Muscle of leg (tissue), 11 donors: Measurements from ENCODE around the gene CYTH1. TPM values are rescaled to one million over a fixed set of nuclear protein-coding genes. Genes with fewer than 3 reads are reported as not detected.

ENCODE experiments used
- DNase-seq: peaks from one replicate; pipeline ENCODE4 v3.0.0; 2013
- H3K27ac ChIP-seq: one replicate; pipeline ENCODE4 v1.5.1; 2013; ENCODE audit warnings: mild to moderate bottlenecking, low read length, control low read depth
- H3K27me3 ChIP-seq: one replicate; pipeline ENCODE4 v1.6.1; 2013; ENCODE audit warnings: low read length; ENCODE audit not compliant: control insufficient read depth, insufficient read depth
- H3K36me3 ChIP-seq: one replicate; pipeline ENCODE4 v1.6.1; 2013; ENCODE audit warnings: low read length; ENCODE audit not compliant: control insufficient read depth, insufficient read depth
- H3K4me1 ChIP-seq: one replicate; pipeline ENCODE4 v1.6.1; 2013; ENCODE audit warnings: low read length; ENCODE audit not compliant: control insufficient read depth, insufficient read depth
- H3K4me3 ChIP-seq: one replicate; pipeline ENCODE4 v1.5.1; 2013; ENCODE audit warnings: low read length, control low read depth
- H3K9me3 ChIP-seq: replicated peaks from 2 replicates; pipeline ENCODE4 v1.6.1; 2013; ENCODE audit warnings: low read depth, low read length; ENCODE audit not compliant: control insufficient read depth
- WGBS: methylation state at CpG from one replicate; pipeline ENCODE4 v1.1.5; 2013; ENCODE audit warnings: missing lambda C conversion rate; ENCODE audit not compliant: insufficient coverage; 5-methylcytosine and 5-hydroxymethylcytosine counted together
- polyA plus RNA-seq, 8 donors: library from polyadenylated mRNA; unstranded; fragments of 120-200 nt; gene quantifications; one replicate each; pipeline versions ENCODE4 v1.2.1 to v1.2.3, GENCODE V29; 2013; ENCODE audit warnings: inconsistent platforms in 1 of 8, low replicate concordance in 1 of 8; ENCODE audit not compliant: insufficient read length in 8 of 8, insufficient read depth in 1 of 8
- total RNA-seq: library from RNA; stranded (reverse); fragments of 120-200 nt; gene quantifications from one replicate; pipeline ENCODE4 v1.2.4, GENCODE V29; 2013

Gene CYTH1
- total and polyA plus RNA-seq, 9 donors, result 17.3 to 26.9 (median 21.1) TPM

DNA sequence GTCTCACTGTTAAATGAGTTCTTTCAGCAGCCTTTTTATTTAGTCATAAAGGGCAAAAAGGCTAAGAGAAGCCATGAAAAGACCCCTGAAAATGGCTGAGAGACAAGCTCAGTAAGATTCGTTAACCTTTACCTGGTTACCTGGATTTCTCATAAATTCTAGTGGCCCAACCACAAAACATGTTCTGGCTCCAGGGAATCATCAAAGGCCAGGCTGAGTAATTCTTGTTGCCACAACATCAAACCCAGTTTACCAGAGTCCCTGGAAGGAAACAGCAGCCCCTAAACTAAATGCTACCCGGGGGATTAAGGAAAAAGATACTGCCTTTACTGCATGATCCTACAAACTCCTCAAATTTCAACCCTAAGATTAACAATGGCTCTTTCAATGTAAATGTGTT lies 15.8 kb downstream of the CYTH1 start:
- peak overlapping the region; percentile 59 for H3K27ac ChIP-seq
- no CpG with 5 or more reads among the region's 2 CpGs for WGBS

DNA sequence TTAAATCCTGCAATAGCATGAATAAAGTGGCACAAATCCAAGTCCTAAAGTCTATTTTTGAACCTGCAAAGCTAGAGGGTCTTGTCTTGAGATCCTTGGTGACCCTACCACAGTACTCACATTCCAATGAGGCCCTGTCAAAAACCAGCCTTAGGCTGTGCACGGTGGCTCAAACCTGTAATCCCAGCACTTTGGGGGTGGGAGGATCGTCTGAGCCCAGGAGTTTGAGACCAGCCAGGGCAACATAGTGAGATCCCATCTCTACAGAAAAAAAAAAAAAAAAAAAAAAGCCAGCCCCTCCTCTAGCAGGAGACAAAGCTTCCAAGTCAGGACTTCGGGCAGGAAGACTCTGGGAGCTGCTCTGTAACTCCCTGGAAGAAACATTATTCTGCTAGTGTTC lies 16.3 kb downstream of the CYTH1 start:
- Histone ChIP-seq H3K4me3 (no peak overlapping the region), H3K27me3 (no peaks in the 10 kb centered on the region), H3K36me3 (no peaks in the 10 kb centered on the region), H3K4me1 (peaks cover 40% of the 10 kb centered on the region), H3K27ac (peak overlapping the region; percentile 59), H3K9me3 (peaks cover 2% of the 10 kb centered on the region)
- no peak for DNase-seq
- no CpG with 5 or more reads among the region's 3 CpGs for WGBS

More for the DNA sequence above, 15.8 kb downstream of the CYTH1 start:
- H3K4me3 ChIP-seq, result no peak overlapping the region
- peaks cover 2% of the 10 kb centered on the region for H3K9me3 ChIP-seq
- H3K4me1 ChIP-seq, result peaks cover 40% of the 10 kb centered on the region
- H3K36me3 ChIP-seq, result no peaks in the 10 kb centered on the region
- no peaks in the 10 kb centered on the region for H3K27me3 ChIP-seq
- no peak for DNase-seq

- peaks cover 40% of the 10 kb centered on the region for H3K4me1 ChIP-seq
- no peak for DNase-seq
- no peaks in the 10 kb centered on the region for H3K36me3 ChIP-seq
- peaks cover 2% of the 10 kb centered on the region for H3K9me3 ChIP-seq
- WGBS, result 87% methylated on average over 8 of the region's 8 CpGs
- no peak overlapping the region for H3K27ac ChIP-seq
- no peaks in the 10 kb centered on the region for H3K27me3 ChIP-seq
- H3K4me3 ChIP-seq, result no peak overlapping the region
These were observed 17.2 kb downstream of the CYTH1 start for GRCh38 chr17:78764871-78765270.

GRCh38 chr17:78763561-78763960 lies 18.5 kb downstream of the CYTH1 start:
- DNase-seq, result no peak
- 100% methylated on average over 2 of the region's 3 CpGs for WGBS
- H3K27me3 ChIP-seq, result no peaks in the 10 kb centered on the region

GRCh38 chr17:78761789-78762406 lies 20.2 kb downstream of the CYTH1 start:
- Histone ChIP-seq H3K4me1 (peaks cover 32% of the 10 kb centered on the region), H3K9me3 (peaks cover 2% of the 10 kb centered on the region), H3K27me3 (no peaks in the 10 kb centered on the region), H3K27ac (peak overlapping the region; percentile 76), H3K36me3 (no peaks in the 10 kb centered on the region), H3K4me3 (no peak overlapping the region)
- DNase-seq, result no peak
- WGBS, result no CpG with 5 or more reads among the region's 5 CpGs

More at GRCh38 chr17:78763561-78763960, 18.5 kb downstream of the CYTH1 start:
- no peak overlapping the region for H3K27ac ChIP-seq
- no peak overlapping the region for H3K4me3 ChIP-seq
- H3K9me3 ChIP-seq, result peaks cover 2% of the 10 kb centered on the region
- H3K36me3 ChIP-seq, result no peaks in the 10 kb centered on the region
- peaks cover 45% of the 10 kb centered on the region for H3K4me1 ChIP-seq

- no peak for DNase-seq
- Histone ChIP-seq H3K9me3 (peaks cover 2% of the 10 kb centered on the region), H3K36me3 (no peaks in the 10 kb centered on the region), H3K4me1 (peaks cover 16% of the 10 kb centered on the region), H3K27ac (peak overlapping the region; percentile 60), H3K4me3 (no peak overlapping the region), H3K27me3 (no peaks in the 10 kb centered on the region)
- WGBS, result no CpG with 5 or more reads among the region's 5 CpGs
These were observed 22.1 kb downstream of the CYTH1 start for GRCh38 chr17:78759969-78760352.

DNA sequence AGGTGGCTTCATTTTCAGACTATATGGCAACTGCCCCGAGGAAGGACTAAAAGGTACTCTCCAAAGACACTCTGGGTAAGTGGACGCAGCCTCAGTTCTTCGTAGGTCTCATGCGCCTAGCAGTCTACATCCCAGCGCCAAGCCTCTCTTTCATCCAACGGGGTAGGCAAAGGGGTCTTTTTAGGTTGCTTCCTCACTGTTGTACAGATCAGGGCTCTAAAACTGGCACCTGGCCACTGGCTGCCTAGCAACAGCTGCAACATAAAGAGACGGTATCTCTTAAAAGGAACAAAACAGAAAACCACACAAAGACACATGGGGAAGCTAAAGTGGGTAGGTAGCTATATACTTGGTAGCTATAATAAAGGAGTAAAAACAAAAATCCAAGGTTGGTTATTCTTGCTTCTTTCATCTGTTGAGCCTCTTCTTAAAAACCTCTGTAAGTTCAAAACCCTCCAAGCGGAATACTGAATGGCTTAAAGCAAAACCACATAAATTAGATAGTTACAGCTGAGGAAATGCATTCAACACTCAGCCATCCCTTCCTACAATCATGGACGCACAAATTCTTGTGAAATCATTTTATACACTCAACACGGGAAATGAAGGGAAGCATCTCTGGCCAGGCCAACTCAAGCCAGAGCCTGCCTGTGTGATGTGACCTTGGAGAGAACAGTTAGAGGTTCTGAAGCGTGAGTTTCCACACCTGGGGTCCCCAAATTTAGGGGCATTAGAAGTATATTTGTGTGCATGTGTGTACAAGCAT lies 22.7 kb downstream of the CYTH1 start:
- peak; percentile 88 for DNase-seq
- Histone ChIP-seq H3K27me3 (no peaks in the 10 kb centered on the region), H3K9me3 (peaks cover 2% of the 10 kb centered on the region), H3K36me3 (no peaks in the 10 kb centered on the region), H3K4me3 (no peak overlapping the region), H3K27ac (peak overlapping the region; percentile 60), H3K4me1 (peaks cover 15% of the 10 kb centered on the region)
- whole genome bisulfite sequencing, result 90% methylated on average over 2 of the region's 11 CpGs

DNA sequence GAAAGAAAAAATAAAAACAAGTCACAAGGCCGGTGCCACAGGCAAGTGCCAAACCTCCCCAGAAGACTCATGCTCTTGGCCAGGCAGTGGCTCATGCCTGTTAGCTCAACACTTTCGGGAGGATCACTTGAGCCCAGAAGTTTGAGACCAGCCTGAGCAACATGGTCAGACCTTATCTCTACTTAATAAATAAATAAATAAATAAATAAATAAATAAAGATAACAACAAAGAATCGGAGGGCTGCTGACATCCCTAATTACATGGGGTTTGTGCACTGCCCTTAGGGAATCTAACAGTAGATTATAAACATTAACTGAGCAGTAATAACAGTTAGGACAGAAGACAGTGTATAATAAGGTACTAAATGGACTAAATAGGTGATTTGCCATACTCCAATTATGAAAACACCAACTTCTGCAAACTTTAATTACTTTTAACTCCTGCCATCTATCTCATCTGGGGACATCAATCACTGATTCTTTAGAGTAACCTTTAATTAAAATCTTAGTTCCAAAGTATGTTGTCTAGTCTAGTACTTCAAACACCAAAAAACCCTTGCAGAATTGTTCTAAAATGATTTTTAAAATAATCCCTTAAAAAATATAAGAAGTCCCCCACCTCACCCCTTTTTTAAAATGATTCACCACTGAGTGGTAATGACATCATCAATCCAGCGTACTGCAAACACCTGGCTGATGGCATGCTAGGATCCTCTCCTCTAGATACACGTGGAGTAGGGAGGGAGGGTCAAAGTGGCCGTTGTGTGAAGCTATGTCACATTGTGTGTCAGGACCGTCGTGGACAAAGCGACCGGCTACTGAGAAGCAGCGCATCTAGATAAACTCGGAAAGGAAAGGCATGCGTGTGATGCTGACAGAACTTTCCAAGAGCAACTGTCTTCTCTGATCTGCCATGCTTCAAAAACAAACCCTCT lies 28.5 kb downstream of the CYTH1 start:
- Histone ChIP-seq H3K4me1 (peaks cover 3% of the 10 kb centered on the region), H3K36me3 (no peaks in the 10 kb centered on the region), H3K9me3 (no peaks in the 10 kb centered on the region), H3K4me3 (no peak overlapping the region), H3K27ac (no peak overlapping the region), H3K27me3 (no peaks in the 10 kb centered on the region)
- no peak for DNase-seq
- WGBS, result 86% methylated on average over 8 of the region's 13 CpGs

GRCh38 chr17:78751447-78752161 lies 30.5 kb downstream of the CYTH1 start:
- no peak for DNase-seq
- Histone ChIP-seq H3K4me1 (peaks cover 4% of the 10 kb centered on the region), H3K9me3 (no peaks in the 10 kb centered on the region), H3K4me3 (no peak overlapping the region), H3K27ac (no peak overlapping the region), H3K27me3 (no peaks in the 10 kb centered on the region), H3K36me3 (no peaks in the 10 kb centered on the region)
- WGBS, result no CpG with 5 or more reads among the region's 14 CpGs
